Activated CD4-positive, alpha-beta T cell treated with anti-CD3 and anti-CD28 coated beads, Interleukin-2, amount 10 ng/mL, durations not matched to agents 7 days and 5 days (primary cell): ENCODE measurements around the gene USP48. TPM values are rescaled to one million over a fixed set of nuclear protein-coding genes. Genes with fewer than 3 reads are reported as not detected.

Source experiments
- CTCF ChIA-PET: fragments of 350-600 bp; sonication (Branson Sonifier 250); formaldehyde crosslinking; loops from one replicate; lab custom pipeline; 2021; ENCODE audit warnings: antibody characterized with exemption; lab: Charles Lee
- POLR2A ChIA-PET: fragments of 350-600 bp; sonication (Branson Sonifier 250); formaldehyde crosslinking; loops from one replicate; lab custom pipeline; 2021; ENCODE audit warnings: antibody characterized with exemption; lab: Charles Lee
- DNase-seq: peaks from one replicate; pipeline ENCODE4 v3.0.0-alpha.2; 2020
- H3K27ac Mint-ChIP-seq: one replicate; pipeline ENCODE4 v1.8.0; 2021; ENCODE audit warnings: mild to moderate bottlenecking, moderate library complexity, mixed read lengths
- H3K27me3 Mint-ChIP-seq: one replicate; pipeline ENCODE4 v1.8.0; 2021; ENCODE audit warnings: mixed read lengths
- H3K36me3 Mint-ChIP-seq: one replicate; pipeline ENCODE4 v1.8.0; 2021; ENCODE audit warnings: low read depth, mixed read lengths
- H3K4me1 Mint-ChIP-seq: one replicate; pipeline ENCODE4 v1.8.0; 2021; ENCODE audit warnings: mixed read lengths
- H3K4me3 Mint-ChIP-seq: one replicate; pipeline ENCODE4 v1.8.0; 2021; ENCODE audit warnings: mild to moderate bottlenecking, moderate library complexity, mixed read lengths
- H3K9me3 Mint-ChIP-seq: one replicate; pipeline ENCODE4 v1.8.0; 2021; ENCODE audit warnings: mixed read lengths
- total RNA-seq, 2 experiments: library from RNA; stranded (reverse); gene quantifications; one replicate each; pipeline ENCODE4 v1.2.3, GENCODE V29; 2021

The USP48 gene
- total RNA-seq, 2 experiments from 2014 or later: 70.9 to 80.6 TPM

- Mint-ChIP-seq H3K27ac (no peak overlapping the region), H3K36me3 (no peaks in the 10 kb centered on the region), H3K4me3 (no peak overlapping the region), H3K9me3 (no peaks in the 10 kb centered on the region), H3K27me3 (no peaks in the 10 kb centered on the region), H3K4me1 (peaks cover 3% of the 10 kb centered on the region)
- POLR2A ChIA-PET: no interaction called here
- DNase-seq: no peak
- CTCF ChIA-PET: no interaction called here
Observed at GRCh38 chr1:21823206-21823979, 40.4 kb upstream of the USP48 start.

GRCh38 chr1:21822349-21822748 lies 39.4 kb upstream of the USP48 start:
- Mint-ChIP-seq H3K36me3 (no peaks in the 10 kb centered on the region), H3K27ac (no peak overlapping the region), H3K4me1 (peaks cover 4% of the 10 kb centered on the region), H3K27me3 (no peaks in the 10 kb centered on the region), H3K4me3 (no peak overlapping the region), H3K9me3 (no peaks in the 10 kb centered on the region)
- CTCF ChIA-PET: interaction anchor here (0.9 kb wide), 1 partner anchor 246 kb away, joined by 4 read pairs; no protein-coding TSS in a partner anchor
- POLR2A ChIA-PET: no interaction called here
- no peak for DNase-seq

GRCh38 chr1:21821385-21822019 lies 38.6 kb upstream of the USP48 start:
- Mint-ChIP-seq H3K27me3 (no peaks in the 10 kb centered on the region), H3K4me3 (no peak overlapping the region), H3K9me3 (no peaks in the 10 kb centered on the region), H3K27ac (no peak overlapping the region), H3K36me3 (no peaks in the 10 kb centered on the region), H3K4me1 (peaks cover 4% of the 10 kb centered on the region)
- ChIA-PET POLR2A (no interaction called here), CTCF (interaction anchor here (0.9 kb wide), 1 partner anchor 247 kb away, joined by 4 read pairs; no protein-coding TSS in a partner anchor)
- DNase-seq: no peak

- no peaks in the 10 kb centered on the region for H3K36me3 Mint-ChIP-seq
- CTCF ChIA-PET: no interaction called here
- H3K27me3 Mint-ChIP-seq: no peaks in the 10 kb centered on the region
- peaks cover 4% of the 10 kb centered on the region for H3K4me1 Mint-ChIP-seq
- POLR2A ChIA-PET: no interaction called here
- no peak for DNase-seq
- no peak overlapping the region for H3K27ac Mint-ChIP-seq
- no peaks in the 10 kb centered on the region for H3K9me3 Mint-ChIP-seq
- no peak overlapping the region for H3K4me3 Mint-ChIP-seq
Observed at GRCh38 chr1:21820597-21821232, 37.8 kb upstream of the USP48 start.

- ChIA-PET POLR2A (no interaction called here), CTCF (no interaction called here)
- no peaks in the 10 kb centered on the region for H3K9me3 Mint-ChIP-seq
- no peaks in the 10 kb centered on the region for H3K36me3 Mint-ChIP-seq
- no peak overlapping the region for H3K4me3 Mint-ChIP-seq
- H3K4me1 Mint-ChIP-seq: peaks cover 8% of the 10 kb centered on the region
- no peak overlapping the region for H3K27ac Mint-ChIP-seq
- H3K27me3 Mint-ChIP-seq: peaks cover 6% of the 10 kb centered on the region
- DNase-seq: peak; percentile 48
Observed at GRCh38 chr1:21818656-21819055, 35.7 kb upstream of the USP48 start.

GRCh38 chr1:21816602-21817302 lies 33.8 kb upstream of the USP48 start:
- peaks cover 13% of the 10 kb centered on the region for H3K27me3 Mint-ChIP-seq
- no peaks in the 10 kb centered on the region for H3K9me3 Mint-ChIP-seq
- H3K4me3 Mint-ChIP-seq: no peak overlapping the region
- peaks cover 8% of the 10 kb centered on the region for H3K4me1 Mint-ChIP-seq
- H3K27ac Mint-ChIP-seq: no peak overlapping the region
- DNase-seq: no peak
- H3K36me3 Mint-ChIP-seq: no peaks in the 10 kb centered on the region
- POLR2A ChIA-PET: no interaction called here
- CTCF ChIA-PET: no interaction called here

GRCh38 chr1:21815724-21816321 lies 32.9 kb upstream of the USP48 start:
- CTCF ChIA-PET: no interaction called here

GRCh38 chr1:21814981-21815582 lies 32.1 kb upstream of the USP48 start:
- Mint-ChIP-seq H3K9me3 (no peaks in the 10 kb centered on the region), H3K27me3 (peaks cover 18% of the 10 kb centered on the region), H3K4me1 (peaks cover 8% of the 10 kb centered on the region), H3K27ac (no peak overlapping the region), H3K36me3 (no peaks in the 10 kb centered on the region), H3K4me3 (peak overlapping the region; percentile 30)
- CTCF ChIA-PET: no interaction called here
- no peak for DNase-seq
- POLR2A ChIA-PET: no interaction called here

More at GRCh38 chr1:21815724-21816321, 32.9 kb upstream of the USP48 start:
- no peaks in the 10 kb centered on the region for H3K36me3 Mint-ChIP-seq
- peaks cover 17% of the 10 kb centered on the region for H3K27me3 Mint-ChIP-seq
- H3K4me3 Mint-ChIP-seq: no peak overlapping the region
- peaks cover 8% of the 10 kb centered on the region for H3K4me1 Mint-ChIP-seq
- no peak overlapping the region for H3K27ac Mint-ChIP-seq
- no peaks in the 10 kb centered on the region for H3K9me3 Mint-ChIP-seq
- DNase-seq: no peak
- POLR2A ChIA-PET: no interaction called here

GRCh38 chr1:21814241-21814918 lies 31.4 kb upstream of the USP48 start:
- peak overlapping the region; percentile 38 for H3K4me3 Mint-ChIP-seq
- peaks cover 18% of the 10 kb centered on the region for H3K27me3 Mint-ChIP-seq
- no peaks in the 10 kb centered on the region for H3K9me3 Mint-ChIP-seq
- H3K4me1 Mint-ChIP-seq: peaks cover 8% of the 10 kb centered on the region
- ChIA-PET CTCF (no interaction called here), POLR2A (no interaction called here)
- peak; percentile 9 for DNase-seq
- H3K27ac Mint-ChIP-seq: no peak overlapping the region
- no peaks in the 10 kb centered on the region for H3K36me3 Mint-ChIP-seq

- CTCF ChIA-PET: interaction anchor here (1.2 kb wide), 1 partner anchor 130 kb away, joined by 4 read pairs; no protein-coding TSS in a partner anchor
- H3K4me3 Mint-ChIP-seq: no peak overlapping the region
- no peak for DNase-seq
Observed at GRCh38 chr1:21813542-21813941, 30.6 kb upstream of the USP48 start.

GRCh38 chr1:21811875-21812305 lies 28.9 kb upstream of the USP48 start, which contains the start of gene LDLRAD2:
Gene LDLRAD2 (plus strand): TSS chr1:21812265. CDS start chr1:21812452, 187 bp downstream.
- H3K4me3 Mint-ChIP-seq: no peak within 1 kb of the TSS
- ChIA-PET CTCF (no interaction called here), POLR2A (no interaction called here)

More at GRCh38 chr1:21813542-21813941, 30.6 kb upstream of the USP48 start:
- POLR2A ChIA-PET: no interaction called here
- peaks cover 18% of the 10 kb centered on the region for H3K27me3 Mint-ChIP-seq
- H3K4me1 Mint-ChIP-seq: peaks cover 7% of the 10 kb centered on the region
- no peaks in the 10 kb centered on the region for H3K9me3 Mint-ChIP-seq
- H3K27ac Mint-ChIP-seq: no peak overlapping the region
- no peaks in the 10 kb centered on the region for H3K36me3 Mint-ChIP-seq

More at GRCh38 chr1:21811875-21812305, 28.9 kb upstream of the USP48 start, which contains the start of gene LDLRAD2:
- peaks cover 3% of the 10 kb centered on the region for H3K4me1 Mint-ChIP-seq
- no peak within 1 kb of the TSS for H3K27ac Mint-ChIP-seq
- no peak for DNase-seq
- H3K27me3 Mint-ChIP-seq: peaks cover 18% of the 10 kb centered on the region
- no peaks in the 10 kb centered on the region for H3K9me3 Mint-ChIP-seq
- H3K36me3 Mint-ChIP-seq: no peaks in the 10 kb centered on the region
